ENCODE data around the gene HERPUD2.

DNA sequence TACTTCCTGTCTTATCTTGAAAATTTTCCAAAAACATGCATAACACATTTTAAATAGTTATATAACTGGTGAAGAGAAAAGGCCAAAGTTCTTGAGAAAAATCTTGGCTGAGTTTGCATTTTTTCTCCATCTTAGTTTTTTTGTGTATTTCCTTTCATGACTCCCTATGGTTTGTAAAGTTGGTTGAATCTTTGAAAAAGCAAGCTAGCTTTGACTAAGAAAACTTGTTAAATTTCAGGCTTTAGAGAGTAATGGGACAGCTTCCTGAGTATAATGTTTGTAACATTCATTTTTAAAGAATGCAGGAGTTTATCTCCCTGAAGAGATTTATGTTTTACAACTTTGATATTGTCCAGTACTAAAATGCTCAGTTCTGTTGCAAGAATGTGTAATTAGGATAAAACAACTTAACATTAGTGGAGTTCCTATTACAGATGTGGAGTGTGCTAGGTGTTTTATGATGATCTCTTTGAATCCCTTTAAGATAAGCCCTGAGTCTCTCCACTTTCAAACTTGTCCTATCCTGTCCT is 11.1 kb upstream of the HERPUD2 start:
- TF ChIP-seq RAD21 (IDR thresholded peaks at IDR 0.05; ENCODE audit: low read length): no peak
- TF ChIP-seq, protein P1, sequence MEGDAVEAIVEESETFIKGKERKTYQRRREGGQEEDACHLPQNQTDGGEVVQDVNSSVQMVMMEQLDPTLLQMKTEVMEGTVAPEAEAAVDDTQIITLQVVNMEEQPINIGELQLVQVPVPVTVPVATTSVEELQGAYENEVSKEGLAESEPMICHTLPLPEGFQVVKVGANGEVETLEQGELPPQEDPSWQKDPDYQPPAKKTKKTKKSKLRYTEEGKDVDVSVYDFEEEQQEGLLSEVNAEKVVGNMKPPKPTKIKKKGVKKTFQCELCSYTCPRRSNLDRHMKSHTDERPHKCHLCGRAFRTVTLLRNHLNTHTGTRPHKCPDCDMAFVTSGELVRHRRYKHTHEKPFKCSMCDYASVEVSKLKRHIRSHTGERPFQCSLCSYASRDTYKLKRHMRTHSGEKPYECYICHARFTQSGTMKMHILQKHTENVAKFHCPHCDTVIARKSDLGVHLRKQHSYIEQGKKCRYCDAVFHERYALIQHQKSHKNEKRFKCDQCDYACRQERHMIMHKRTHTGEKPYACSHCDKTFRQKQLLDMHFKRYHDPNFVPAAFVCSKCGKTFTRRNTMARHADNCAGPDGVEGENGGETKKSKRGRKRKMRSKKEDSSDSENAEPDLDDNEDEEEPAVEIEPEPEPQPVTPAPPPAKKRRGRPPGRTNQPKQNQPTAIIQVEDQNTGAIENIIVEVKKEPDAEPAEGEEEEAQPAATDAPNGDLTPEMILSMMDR (IDR thresholded peaks at IDR 0.05): no peak
- no peak for TF ChIP-seq YY1 (IDR thresholded peaks at IDR 0.05; ENCODE audit: low read depth)
- no peak for TF ChIP-seq EZH2phosphoT487 (IDR thresholded peaks at IDR 0.05; ENCODE audit: borderline replicate concordance, low read depth)
- TF ChIP-seq, protein P2, sequence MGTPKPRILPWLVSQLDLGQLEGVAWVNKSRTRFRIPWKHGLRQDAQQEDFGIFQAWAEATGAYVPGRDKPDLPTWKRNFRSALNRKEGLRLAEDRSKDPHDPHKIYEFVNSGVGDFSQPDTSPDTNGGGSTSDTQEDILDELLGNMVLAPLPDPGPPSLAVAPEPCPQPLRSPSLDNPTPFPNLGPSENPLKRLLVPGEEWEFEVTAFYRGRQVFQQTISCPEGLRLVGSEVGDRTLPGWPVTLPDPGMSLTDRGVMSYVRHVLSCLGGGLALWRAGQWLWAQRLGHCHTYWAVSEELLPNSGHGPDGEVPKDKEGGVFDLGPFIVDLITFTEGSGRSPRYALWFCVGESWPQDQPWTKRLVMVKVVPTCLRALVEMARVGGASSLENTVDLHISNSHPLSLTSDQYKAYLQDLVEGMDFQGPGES (IDR thresholded peaks at IDR 0.05; ENCODE audit: low read depth, low read length): no peak
- TF ChIP-seq POLR2AphosphoS5 (IDR thresholded peaks at IDR 0.05; ENCODE audit: low read depth, low read length): no peak
- TF ChIP-seq MEF2A (IDR thresholded peaks at IDR 0.05; ENCODE audit: borderline replicate concordance, low read depth): no peak
- TF ChIP-seq FOXJ3 (CRISPR knock-in tag; IDR thresholded peaks at IDR 0.05): no peak
- no peak for TF ChIP-seq RFX5 (IDR thresholded peaks at IDR 0.05; ENCODE audit: low read length)
- TF ChIP-seq, protein P3, sequence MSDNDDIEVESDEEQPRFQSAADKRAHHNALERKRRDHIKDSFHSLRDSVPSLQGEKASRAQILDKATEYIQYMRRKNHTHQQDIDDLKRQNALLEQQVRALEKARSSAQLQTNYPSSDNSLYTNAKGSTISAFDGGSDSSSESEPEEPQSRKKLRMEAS (IDR thresholded peaks at IDR 0.05; ENCODE audit: low read depth): no peak
- TF ChIP-seq, protein P4, sequence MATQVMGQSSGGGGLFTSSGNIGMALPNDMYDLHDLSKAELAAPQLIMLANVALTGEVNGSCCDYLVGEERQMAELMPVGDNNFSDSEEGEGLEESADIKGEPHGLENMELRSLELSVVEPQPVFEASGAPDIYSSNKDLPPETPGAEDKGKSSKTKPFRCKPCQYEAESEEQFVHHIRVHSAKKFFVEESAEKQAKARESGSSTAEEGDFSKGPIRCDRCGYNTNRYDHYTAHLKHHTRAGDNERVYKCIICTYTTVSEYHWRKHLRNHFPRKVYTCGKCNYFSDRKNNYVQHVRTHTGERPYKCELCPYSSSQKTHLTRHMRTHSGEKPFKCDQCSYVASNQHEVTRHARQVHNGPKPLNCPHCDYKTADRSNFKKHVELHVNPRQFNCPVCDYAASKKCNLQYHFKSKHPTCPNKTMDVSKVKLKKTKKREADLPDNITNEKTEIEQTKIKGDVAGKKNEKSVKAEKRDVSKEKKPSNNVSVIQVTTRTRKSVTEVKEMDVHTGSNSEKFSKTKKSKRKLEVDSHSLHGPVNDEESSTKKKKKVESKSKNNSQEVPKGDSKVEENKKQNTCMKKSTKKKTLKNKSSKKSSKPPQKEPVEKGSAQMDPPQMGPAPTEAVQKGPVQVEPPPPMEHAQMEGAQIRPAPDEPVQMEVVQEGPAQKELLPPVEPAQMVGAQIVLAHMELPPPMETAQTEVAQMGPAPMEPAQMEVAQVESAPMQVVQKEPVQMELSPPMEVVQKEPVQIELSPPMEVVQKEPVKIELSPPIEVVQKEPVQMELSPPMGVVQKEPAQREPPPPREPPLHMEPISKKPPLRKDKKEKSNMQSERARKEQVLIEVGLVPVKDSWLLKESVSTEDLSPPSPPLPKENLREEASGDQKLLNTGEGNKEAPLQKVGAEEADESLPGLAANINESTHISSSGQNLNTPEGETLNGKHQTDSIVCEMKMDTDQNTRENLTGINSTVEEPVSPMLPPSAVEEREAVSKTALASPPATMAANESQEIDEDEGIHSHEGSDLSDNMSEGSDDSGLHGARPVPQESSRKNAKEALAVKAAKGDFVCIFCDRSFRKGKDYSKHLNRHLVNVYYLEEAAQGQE (IDR thresholded peaks at IDR 0.05; ENCODE audit: low read depth, low read length): no peak
- no peak for TF ChIP-seq CHD2 (IDR thresholded peaks at IDR 0.05; ENCODE audit: low read length, partially characterized antibody)
